HepG2 (cell line): ENCODE results near the gene ACADVL. TPM values are rescaled to one million over a fixed set of nuclear protein-coding genes. Genes with fewer than 3 reads are reported as not detected.

ENCODE experiments used
- ATAC-seq: fragments of 200-7000 bp; cut with Tn5 transposase; 3 replicates; pipeline ENCODE4 v1.9.1; 2020; ENCODE audit warnings: mild to moderate bottlenecking, moderate library complexity
- BruUV-seq: library from RNA; stranded (reverse); fragments of 400-500 nt; replicated peaks from 2 replicates; lab custom pipeline; 2021; lab: Mats Ljungman, UMichigan
- CTCF ChIA-PET: fragments of 300-600 bp; formaldehyde crosslinking; extraction: SDS; loops from one replicate; lab custom pipeline; 2021; ENCODE audit warnings: low total read pairs, inconsistent platforms, low intra/inter-chr PET ratio; lab: Yijun Ruan, JAX
- POLR2A ChIA-PET: fragments of 350-600 bp; sonication (Branson Sonifier 250); formaldehyde crosslinking; loops from one replicate; lab custom pipeline; 2020; ENCODE audit warnings: antibody characterized with exemption, inconsistent platforms; lab: Yijun Ruan, JAX
- DNase-seq: peaks from one replicate; pipeline ENCODE4 v3.0.0-alpha.2; 2015; ENCODE audit warnings: low spot score
- FAIRE-seq: peaks from 3 replicates; lab custom pipeline; 2011; peaks lifted over from hg19 to GRCh38; lab: Jason Lieb, UNC
- H2AFZ ChIP-seq: one replicate; pipeline ENCODE4 v1.6.1; 2011; ENCODE audit warnings: low read length, inconsistent platforms
- H3K27ac ChIP-seq: fragments of 300-600 bp; 3 replicates; pipeline ENCODE4 v1.8.0; 2011; ENCODE audit warnings: mixed run types, mild to moderate bottlenecking, mixed read lengths, low read length, inconsistent platforms; ENCODE audit not compliant: insufficient read depth; ENCODE audit errors: extremely low read length
- H3K27me3 ChIP-seq, 2 experiments: fragments of 200-600 bp in 1 of 2; 2 replicates in 1 of 2; 3 replicates in 1 of 2; pipeline versions ENCODE4 v1.6.0 to v1.8.0; 2011; ENCODE audit warnings: low read length in 2 of 2, mild to moderate bottlenecking in 2 of 2, moderate library complexity in 2 of 2, inconsistent platforms in 1 of 2; ENCODE audit not compliant: insufficient read depth in 2 of 2, control insufficient read depth in 1 of 2
- H3K36me3 ChIP-seq, 2 experiments: fragments of 200-600 bp in 1 of 2; replicated peaks in 1 of 2; 2 replicates in 1 of 2; 3 replicates in 1 of 2; pipeline versions ENCODE4 v1.5.1 to v1.8.0; 2011; ENCODE audit warnings: low read length in 2 of 2, inconsistent platforms in 1 of 2; ENCODE audit not compliant: insufficient read depth in 2 of 2, control insufficient read depth in 1 of 2
- H3K4me1 ChIP-seq: 2 replicates; pipeline ENCODE4 v1.5.1; 2012; ENCODE audit warnings: low read length, inconsistent platforms; ENCODE audit not compliant: insufficient read depth
- H3K4me2 ChIP-seq: 2 replicates; pipeline ENCODE4 v1.6.0; 2011; ENCODE audit warnings: low read depth, low read length, inconsistent platforms
- H3K4me3 ChIP-seq, 3 experiments: fragments of 200-600 bp in 1 of 3; sonication (generic), shearing (Covaris generic) in 1 of 3; replicated peaks in 1 of 3; 2 replicates each; pipeline ENCODE4 v1.5.1; 2011 to 2016; ENCODE audit warnings: low read length in 3 of 3, inconsistent platforms in 2 of 3, low read depth in 2 of 3, mild to moderate bottlenecking in 2 of 3, control low read depth in 1 of 3, mixed read lengths in 1 of 3; ENCODE audit not compliant: insufficient read depth in 1 of 3
- H3K79me2 ChIP-seq: one replicate; pipeline ENCODE4 v1.6.1; 2011; ENCODE audit warnings: low read length, inconsistent platforms; ENCODE audit not compliant: insufficient read depth
- H3K9ac ChIP-seq: 2 replicates; pipeline ENCODE4 v1.6.0; 2011; ENCODE audit warnings: mild to moderate bottlenecking, low read depth, low read length, inconsistent platforms; ENCODE audit not compliant: insufficient read depth
- H3K9me3 ChIP-seq: 2 replicates; pipeline ENCODE4 v1.5.1; 2012; ENCODE audit warnings: mild to moderate bottlenecking, low read length
- H4K20me1 ChIP-seq: 2 replicates; pipeline ENCODE4 v1.6.0; 2011; ENCODE audit warnings: inconsistent platforms, mild to moderate bottlenecking, low read length, moderate library complexity; ENCODE audit not compliant: insufficient read depth
- CEBPB ChIP-seq: IDR thresholded peaks from 2 replicates; pipeline ENCODE4 v1.6.1; 2011; ENCODE audit warnings: low read depth, low read length, improper control_type of control experiment, borderline replicate concordance
- NCOA5 ChIP-seq: sonication (generic); formaldehyde crosslinking; IDR thresholded peaks from 2 replicates; pipeline ENCODE4 v1.4.0; 2020; ENCODE audit warnings: missing genetic modification reagents
- NFE2L1 ChIP-seq: sonication (generic); formaldehyde crosslinking; IDR thresholded peaks from 2 replicates; pipeline ENCODE4 v1.4.0; 2020; ENCODE audit warnings: missing genetic modification reagents, mild to moderate bottlenecking, borderline replicate concordance
- POGZ ChIP-seq: sonication (generic); formaldehyde crosslinking; IDR thresholded peaks from 2 replicates; pipeline ENCODE4 v1.4.0; 2020; ENCODE audit warnings: mild to moderate bottlenecking, missing genetic modification reagents
- SAP130 ChIP-seq: IDR thresholded peaks from 2 replicates; pipeline ENCODE4 v1.6.1; 2016; ENCODE audit warnings: low read depth
- SRF ChIP-seq: IDR thresholded peaks from 2 replicates; pipeline ENCODE4 v1.6.1; 2011; ENCODE audit warnings: mild to moderate bottlenecking, low read depth, low read length, moderate library complexity
- TBX2 ChIP-seq: sonication (generic); formaldehyde crosslinking; IDR thresholded peaks from 2 replicates; pipeline ENCODE4 v1.5.0; 2020; ENCODE audit warnings: missing genetic modification reagents, mild to moderate bottlenecking, borderline replicate concordance
- ZBTB38 ChIP-seq: sonication (generic); formaldehyde crosslinking; IDR thresholded peaks from 2 replicates; pipeline ENCODE4 v1.5.1; 2020; ENCODE audit warnings: mild to moderate bottlenecking, missing genetic modification reagents
- ZKSCAN1 ChIP-seq: fragments of 150-350 bp; IDR thresholded peaks from 2 replicates; pipeline ENCODE4 v1.6.1; 2014; ENCODE audit warnings: low read length
- ZMYM4 ChIP-seq: sonication (generic); formaldehyde crosslinking; IDR thresholded peaks from 2 replicates; pipeline ENCODE4 v1.8.1; 2023; ENCODE audit warnings: mild to moderate bottlenecking, missing genetic modification reagents
- ZNF292 ChIP-seq: sonication (generic); formaldehyde crosslinking; IDR thresholded peaks from 2 replicates; pipeline ENCODE4 v1.8.1; 2022; ENCODE audit warnings: mild to moderate bottlenecking, low read depth, missing genetic modification reagents, borderline replicate concordance
- ZNF3 ChIP-seq: IDR thresholded peaks from 2 replicates; pipeline ENCODE4 v1.7.0; 2017; ENCODE audit warnings: inconsistent platforms
- ZNF331 ChIP-seq: sonication (generic); formaldehyde crosslinking; IDR thresholded peaks from 2 replicates; pipeline ENCODE4 v1.4.0; 2020; ENCODE audit warnings: missing genetic modification reagents
- ZNF598 ChIP-seq: sonication (generic); formaldehyde crosslinking; IDR thresholded peaks from 2 replicates; pipeline ENCODE4 v1.5.1; 2020; ENCODE audit warnings: mild to moderate bottlenecking, missing genetic modification reagents, borderline replicate concordance
- WGBS: methylation state at CpG from one replicate; pipeline ENCODE4 v1.1.6; 2017; ENCODE audit warnings: low lambda C conversion rate; 5-methylcytosine and 5-hydroxymethylcytosine counted together
- in situ Hi-C: cut with HindIII; loops from 2 replicates; pipeline ENCODE4 v1.10.0; 2017; ENCODE audit warnings: low pct_unique_long_range_greater_than_20kb; ENCODE audit not compliant: extremely low pct_ligation_motif_present
- intact Hi-C: fragments of 100-400 bp; cut with micrococcal nuclease; formaldehyde crosslinking; loops from one replicate; pipeline ENCODE4 v1.10.0; 2022; ENCODE audit not compliant: unreplicated experiment
- polyA plus RNA-seq, 8 experiments: library from polyadenylated mRNA; depleted of rRNA in 3 of 8; stranded (reverse) in 7 of 8; unstranded in 1 of 8; fragments of >200 nt; fragmentation: Illumina TruSeq in 4 of 8; extraction: Trizol in 4 of 8; gene quantifications; 2 replicates each; pipeline versions ENCODE4 v1.2.1 to v1.2.3, GENCODE V29; 2011 to 2016; ENCODE audit warnings: low read depth in 4 of 8, missing spikeins in 1 of 8, mixed read lengths in 1 of 8; ENCODE audit not compliant: insufficient read depth in 1 of 8
- total RNA-seq, 5 experiments: library from RNA; depleted of rRNA; stranded (reverse); fragments of >200 nt; fragmentation: Illumina TruSeq; extraction: Trizol; gene quantifications; 2 replicates each; pipeline ENCODE4 v1.2.3, GENCODE V29; 2016; ENCODE audit warnings: low read depth in 1 of 5
- TF ChIP-seq, protein P1 (sequence below): sonication (generic); IDR thresholded peaks from 2 replicates; pipeline ENCODE4 v1.6.1; 2016; ENCODE audit warnings: low read depth, borderline replicate concordance
- TF ChIP-seq, protein P2 (sequence below): sonication (generic); formaldehyde crosslinking; IDR thresholded peaks from 2 replicates; pipeline ENCODE4 v1.4.0; 2020; ENCODE audit warnings: missing genetic modification reagents
- TF ChIP-seq, protein P3 (sequence below): sonication (generic); formaldehyde crosslinking; IDR thresholded peaks from 2 replicates; pipeline ENCODE4 v1.5.0; 2020; ENCODE audit warnings: missing genetic modification reagents
- TF ChIP-seq, protein P4 (sequence below), 2 experiments: sonication (generic) in 1 of 2; formaldehyde crosslinking in 1 of 2; IDR thresholded peaks; 2 replicates each; pipeline versions ENCODE4 v1.5.1 to v1.6.1; 2011 to 2020; ENCODE audit warnings: borderline replicate concordance in 1 of 2, low read depth in 1 of 2, low read length in 1 of 2, mild to moderate bottlenecking in 1 of 2, missing genetic modification reagents in 1 of 2, moderate library complexity in 1 of 2

The ACADVL gene
- total and polyA plus RNA-seq, 2 of the 13 experiments (the other 11 are each of a cell fraction or from before 2014, with no cell fraction given) = 219 to 412 TPM

DNA sequence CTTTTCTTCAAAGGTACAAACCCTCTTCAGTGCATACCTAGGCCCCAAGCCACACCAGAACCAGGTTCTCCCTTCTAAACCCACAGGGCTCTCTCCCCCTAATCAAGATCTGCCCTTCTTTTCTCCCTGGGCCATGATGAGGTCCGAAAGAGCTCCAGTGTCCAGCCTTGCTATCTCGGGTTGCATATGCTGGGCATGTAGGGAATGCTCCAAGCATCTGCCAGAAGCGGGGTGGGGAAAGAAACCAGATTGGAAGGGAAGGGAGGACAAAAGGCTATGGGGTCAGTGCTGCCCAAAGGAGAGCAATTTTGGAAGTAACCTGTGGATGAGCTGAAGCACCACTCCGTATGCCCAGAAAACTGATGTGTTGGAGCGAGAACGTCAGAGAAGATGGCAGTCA lies 29.5 kb downstream of the ACADVL start (continued):
- no peak for TF ChIP-seq NFE2L1
- TF ChIP-seq NCOA5 (CRISPR knock-in tag) = no peak
- no peak for TF ChIP-seq ZNF292 (CRISPR knock-in tag)
- TF ChIP-seq ZMYM4 (CRISPR knock-in tag) = no peak
- no peak for TF ChIP-seq CEBPB
- TF ChIP-seq ZNF331 (CRISPR knock-in tag) = no peak
- TF ChIP-seq, protein P1, sequence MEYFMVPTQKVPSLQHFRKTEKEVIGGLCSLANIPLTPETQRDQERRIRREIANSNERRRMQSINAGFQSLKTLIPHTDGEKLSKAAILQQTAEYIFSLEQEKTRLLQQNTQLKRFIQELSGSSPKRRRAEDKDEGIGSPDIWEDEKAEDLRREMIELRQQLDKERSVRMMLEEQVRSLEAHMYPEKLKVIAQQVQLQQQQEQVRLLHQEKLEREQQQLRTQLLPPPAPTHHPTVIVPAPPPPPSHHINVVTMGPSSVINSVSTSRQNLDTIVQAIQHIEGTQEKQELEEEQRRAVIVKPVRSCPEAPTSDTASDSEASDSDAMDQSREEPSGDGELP = no peak

DNA sequence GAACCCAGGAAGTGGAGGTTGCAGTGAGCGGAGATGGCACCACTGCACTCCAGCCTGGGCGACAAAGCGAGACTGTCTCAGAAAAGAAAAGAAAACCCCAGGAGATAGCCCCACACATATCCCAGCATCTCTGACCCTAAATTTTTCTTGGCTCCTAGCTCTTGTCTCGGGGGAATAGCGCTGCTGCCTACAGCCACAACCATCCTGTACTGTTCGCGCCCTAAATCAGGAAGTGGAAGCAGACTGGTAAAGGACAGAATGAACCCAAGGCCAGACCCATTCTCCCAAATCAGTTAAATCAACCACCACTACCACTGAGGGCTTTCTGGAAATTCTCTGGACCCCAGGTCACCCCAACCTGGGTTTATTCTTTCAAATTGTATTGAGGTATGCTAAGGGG lies 30.1 kb downstream of the ACADVL start:
- Histone ChIP-seq H2AFZ (no peak overlapping the region), H3K79me2 (peaks cover 56% of the 10 kb centered on the region), H3K27ac (peak overlapping the region; percentile 99), H3K27me3 (peaks cover 0 to 2% of the 10 kb centered on the region in 2 experiments; a peak in 1 of 5 replicates), H3K4me1 (peaks cover 38% of the 10 kb centered on the region), H3K4me2 (peak overlapping the region; percentile 90)
- BruUV-seq = no TSS peak
- intact Hi-C loops = no loop called here
- DNase-seq = no peak
- TF ChIP-seq ZNF3 (CRISPR knock-in tag) (no peak), SAP130 (0 out of 2 replicates have a peak, but pooled peaks have one; percentile 16), ZNF598 (no peak), SRF (no peak), ZBTB38 (CRISPR knock-in tag) (peak; percentile 41; the same call in 1 of the 2 replicates), POGZ (CRISPR knock-in tag) (no peak), TBX2 (CRISPR knock-in tag) (peak; percentile 25; the same call in 1 of the 2 replicates), ZKSCAN1 (no peak)
- TF ChIP-seq, protein P2, sequence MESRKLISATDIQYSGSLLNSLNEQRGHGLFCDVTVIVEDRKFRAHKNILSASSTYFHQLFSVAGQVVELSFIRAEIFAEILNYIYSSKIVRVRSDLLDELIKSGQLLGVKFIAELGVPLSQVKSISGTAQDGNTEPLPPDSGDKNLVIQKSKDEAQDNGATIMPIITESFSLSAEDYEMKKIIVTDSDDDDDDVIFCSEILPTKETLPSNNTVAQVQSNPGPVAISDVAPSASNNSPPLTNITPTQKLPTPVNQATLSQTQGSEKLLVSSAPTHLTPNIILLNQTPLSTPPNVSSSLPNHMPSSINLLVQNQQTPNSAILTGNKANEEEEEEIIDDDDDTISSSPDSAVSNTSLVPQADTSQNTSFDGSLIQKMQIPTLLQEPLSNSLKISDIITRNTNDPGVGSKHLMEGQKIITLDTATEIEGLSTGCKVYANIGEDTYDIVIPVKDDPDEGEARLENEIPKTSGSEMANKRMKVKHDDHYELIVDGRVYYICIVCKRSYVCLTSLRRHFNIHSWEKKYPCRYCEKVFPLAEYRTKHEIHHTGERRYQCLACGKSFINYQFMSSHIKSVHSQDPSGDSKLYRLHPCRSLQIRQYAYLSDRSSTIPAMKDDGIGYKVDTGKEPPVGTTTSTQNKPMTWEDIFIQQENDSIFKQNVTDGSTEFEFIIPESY = peak; percentile 91
- TF ChIP-seq, protein P3, sequence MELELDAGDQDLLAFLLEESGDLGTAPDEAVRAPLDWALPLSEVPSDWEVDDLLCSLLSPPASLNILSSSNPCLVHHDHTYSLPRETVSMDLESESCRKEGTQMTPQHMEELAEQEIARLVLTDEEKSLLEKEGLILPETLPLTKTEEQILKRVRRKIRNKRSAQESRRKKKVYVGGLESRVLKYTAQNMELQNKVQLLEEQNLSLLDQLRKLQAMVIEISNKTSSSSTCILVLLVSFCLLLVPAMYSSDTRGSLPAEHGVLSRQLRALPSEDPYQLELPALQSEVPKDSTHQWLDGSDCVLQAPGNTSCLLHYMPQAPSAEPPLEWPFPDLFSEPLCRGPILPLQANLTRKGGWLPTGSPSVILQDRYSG (CRISPR knock-in tag) = no peak
- TF ChIP-seq, protein P4, sequence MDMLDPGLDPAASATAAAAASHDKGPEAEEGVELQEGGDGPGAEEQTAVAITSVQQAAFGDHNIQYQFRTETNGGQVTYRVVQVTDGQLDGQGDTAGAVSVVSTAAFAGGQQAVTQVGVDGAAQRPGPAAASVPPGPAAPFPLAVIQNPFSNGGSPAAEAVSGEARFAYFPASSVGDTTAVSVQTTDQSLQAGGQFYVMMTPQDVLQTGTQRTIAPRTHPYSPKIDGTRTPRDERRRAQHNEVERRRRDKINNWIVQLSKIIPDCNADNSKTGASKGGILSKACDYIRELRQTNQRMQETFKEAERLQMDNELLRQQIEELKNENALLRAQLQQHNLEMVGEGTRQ (IDR thresholded peaks at IDR 0.05; ENCODE audit: low read depth, low read length) = no peak
- TF ChIP-seq, protein P4 (CRISPR knock-in tag; IDR thresholded peaks at IDR 0.05; ENCODE audit: borderline replicate concordance) = no peak
- TF ChIP-seq, all 625 proteins: peak for 4
- no peaks in the 10 kb centered on the region for H4K20me1 ChIP-seq
- ChIA-PET CTCF (no interaction called here), POLR2A (interaction anchor here (1.4 to 2.6 kb wide), 5 partner anchors 8 to 32 kb away, joined by 4 to 34 read pairs (median 5); partner anchors contain the start of genes DVL2, GABARAP, PHF23 and SLC2A4)
- peaks cover 9 to 25% of the 10 kb centered on the region in 2 experiments; a peak in 4 of 5 replicates for H3K36me3 ChIP-seq
- ATAC-seq (no peak), FAIRE-seq (no peak)
- in situ Hi-C loops = no loop called here
- H3K9ac ChIP-seq = peak overlapping the region; percentile 96
- H3K4me3 ChIP-seq = peak overlapping the region; percentile 95 to 99 (median 96); a peak in 5 of 6 replicates
- WGBS = 90% methylated on average over 7 of the region's 7 CpGs
- no peaks in the 10 kb centered on the region for H3K9me3 ChIP-seq
